H9 (cell line): ENCODE measurements around the gene GNAI2. TPM values are rescaled to one million over a fixed set of nuclear protein-coding genes. Genes with fewer than 3 reads are reported as not detected.

Experiments
- DNase-seq: peaks from one replicate; pipeline ENCODE4 v3.0.0-alpha.2; 2017
- H2AFZ ChIP-seq: one replicate; pipeline ENCODE4 v1.6.1; 2013; ENCODE audit warnings: mild to moderate bottlenecking, low read length, control low read depth, moderate library complexity
- H2AK5ac ChIP-seq: 2 replicates; pipeline ENCODE4 v1.6.1; 2013; ENCODE audit warnings: low read length, control low read depth, mixed read lengths; ENCODE audit not compliant: insufficient read length
- H2BK120ac ChIP-seq: one replicate; pipeline ENCODE4 v1.6.1; 2013; ENCODE audit warnings: low read depth, mild to moderate bottlenecking, low read length, control low read depth, inconsistent platforms; ENCODE audit not compliant: poor library complexity, severe bottlenecking
- H2BK12ac ChIP-seq: 2 replicates; pipeline ENCODE4 v1.6.1; 2013; ENCODE audit warnings: low read length, control low read depth, mixed read lengths, low read depth; ENCODE audit not compliant: insufficient read length
- H2BK15ac ChIP-seq: 2 replicates; pipeline ENCODE4 v1.6.1; 2013; ENCODE audit warnings: low read depth, low read length, control low read depth
- H2BK20ac ChIP-seq: one replicate; pipeline ENCODE4 v1.6.1; 2013; ENCODE audit warnings: low read depth, mild to moderate bottlenecking, low read length, control low read depth, inconsistent platforms; ENCODE audit not compliant: poor library complexity, severe bottlenecking
- H2BK5ac ChIP-seq: 2 replicates; pipeline ENCODE4 v1.6.1; 2013; ENCODE audit warnings: low read length, control low read depth, mixed read lengths; ENCODE audit not compliant: insufficient read length
- H3K14ac ChIP-seq: 2 replicates; pipeline ENCODE4 v1.6.1; 2013; ENCODE audit warnings: low read length, control low read depth; ENCODE audit not compliant: insufficient read depth
- H3K18ac ChIP-seq: 2 replicates; pipeline ENCODE4 v1.6.1; 2013; ENCODE audit warnings: low read depth, mild to moderate bottlenecking, mixed read lengths, low read length, control low read depth; ENCODE audit not compliant: insufficient read length
- H3K23ac ChIP-seq: 2 replicates; pipeline ENCODE4 v1.6.1; 2013; ENCODE audit warnings: low read length, control low read depth, mixed read lengths, low read depth; ENCODE audit not compliant: insufficient read length
- H3K23me2 ChIP-seq: 2 replicates; pipeline ENCODE4 v1.6.1; 2013; ENCODE audit warnings: low read depth, mild to moderate bottlenecking, mixed read lengths, low read length, control low read depth; ENCODE audit not compliant: insufficient read length, poor library complexity, severe bottlenecking
- H3K27ac ChIP-seq: 2 replicates; pipeline ENCODE4 v1.5.1; 2013; ENCODE audit warnings: low read length, control low read depth, mixed read lengths, low read depth; ENCODE audit not compliant: insufficient read length
- H3K27me3 ChIP-seq: 2 replicates; pipeline ENCODE4 v1.6.1; 2013; ENCODE audit warnings: low read length, control low read depth, inconsistent platforms; ENCODE audit not compliant: insufficient read depth
- H3K4ac ChIP-seq: 2 replicates; pipeline ENCODE4 v1.6.1; 2013; ENCODE audit warnings: low read depth, mild to moderate bottlenecking, control low read depth, inconsistent platforms, low read length, moderate library complexity
- H3K4me1 ChIP-seq: 2 replicates; pipeline ENCODE4 v1.6.1; 2013; ENCODE audit warnings: low read length, control low read depth, inconsistent platforms; ENCODE audit not compliant: insufficient read depth
- H3K4me2 ChIP-seq: 2 replicates; pipeline ENCODE4 v1.6.1; 2013; ENCODE audit warnings: low read length, control low read depth, mixed read lengths; ENCODE audit not compliant: insufficient read length, insufficient read depth
- H3K56ac ChIP-seq: 2 replicates; pipeline ENCODE4 v1.6.1; 2013; ENCODE audit warnings: low read depth, mild to moderate bottlenecking, mixed read lengths, low read length, control low read depth; ENCODE audit not compliant: insufficient read length
- H3K79me1 ChIP-seq: 2 replicates; pipeline ENCODE4 v1.6.1; 2013; ENCODE audit warnings: low read depth, mild to moderate bottlenecking, moderate library complexity, low read length, control low read depth, inconsistent platforms; ENCODE audit not compliant: insufficient read depth, poor library complexity, severe bottlenecking
- H3K79me2 ChIP-seq: 2 replicates; pipeline ENCODE4 v1.6.1; 2013; ENCODE audit warnings: low read length, control low read depth, inconsistent platforms; ENCODE audit not compliant: insufficient read depth
- H3K9ac ChIP-seq: 2 replicates; pipeline ENCODE4 v1.6.1; 2013; ENCODE audit warnings: low read length, control low read depth, mixed read lengths; ENCODE audit not compliant: insufficient read length; ENCODE audit errors: extremely low read depth
- H3K9me3 ChIP-seq: one replicate; pipeline ENCODE4 v1.6.1; 2013; ENCODE audit warnings: low read depth, low read length, inconsistent platforms; ENCODE audit not compliant: control insufficient read depth
- H3T11ph ChIP-seq: one replicate; pipeline ENCODE4 v1.6.1; 2013; ENCODE audit warnings: mild to moderate bottlenecking, low read length, control low read depth, inconsistent platforms
- H4K20me1 ChIP-seq: one replicate; pipeline ENCODE4 v1.6.1; 2013; ENCODE audit not compliant: control insufficient read depth, insufficient read length, insufficient read depth
- H4K5ac ChIP-seq: 2 replicates; pipeline ENCODE4 v1.6.1; 2013; ENCODE audit warnings: low read depth, mild to moderate bottlenecking, mixed read lengths, low read length, control low read depth; ENCODE audit not compliant: insufficient read length
- H4K8ac ChIP-seq: replicated peaks from 2 replicates; pipeline ENCODE4 v1.6.1; 2013; ENCODE audit warnings: low read length, control low read depth, mixed read lengths, low read depth; ENCODE audit not compliant: insufficient read length
- H4K91ac ChIP-seq: 2 replicates; pipeline ENCODE4 v1.6.1; 2013; ENCODE audit warnings: low read depth, mild to moderate bottlenecking, moderate library complexity, mixed read lengths, low read length, control low read depth; ENCODE audit not compliant: insufficient read length
- H3K27ac Mint-ChIP-seq, 3 experiments: 2 replicates in 2 of 3; 3 replicates in 1 of 3; pipeline ENCODE4 v1.8.0; 2020 to 2021; ENCODE audit warnings: mixed read lengths in 3 of 3, mild to moderate bottlenecking in 1 of 3, moderate library complexity in 1 of 3
- H3K27me3 Mint-ChIP-seq: 2 replicates; pipeline ENCODE4 v1.8.0; 2021; ENCODE audit warnings: low read depth, mild to moderate bottlenecking, moderate library complexity, mixed read lengths
- H3K36me3 Mint-ChIP-seq, 3 experiments: 2 replicates in 2 of 3; 3 replicates in 1 of 3; pipeline ENCODE4 v1.8.0; 2020 to 2021; ENCODE audit warnings: low read depth in 3 of 3, mixed read lengths in 3 of 3; ENCODE audit not compliant: insufficient read depth in 1 of 3
- H3K4me1 Mint-ChIP-seq, 2 experiments: 2 replicates each; pipeline ENCODE4 v1.8.0; 2020; ENCODE audit warnings: mixed read lengths in 2 of 2
- H3K4me3 Mint-ChIP-seq, 2 experiments: 2 replicates in 1 of 2; 3 replicates in 1 of 2; pipeline ENCODE4 v1.8.0; 2020 to 2021; ENCODE audit warnings: mild to moderate bottlenecking in 2 of 2, mixed read lengths in 2 of 2, moderate library complexity in 1 of 2
- H3K9me3 Mint-ChIP-seq, 2 experiments: 2 replicates in 1 of 2; 3 replicates in 1 of 2; pipeline ENCODE4 v1.8.0; 2020; ENCODE audit warnings: mild to moderate bottlenecking in 2 of 2, mixed read lengths in 2 of 2, moderate library complexity in 1 of 2
- CTCF ChIP-seq: fragments of 200-600 bp; sonication (generic); conservative IDR thresholded peaks from 3 replicates; pipeline ENCODE4 v1.8.0; 2021; ENCODE audit warnings: antibody characterized with exemption, mild to moderate bottlenecking
- WGBS: extraction: QIAGEN DNeasy Blood & Tissue Kit; methylation state at CpG from one replicate; pipeline ENCODE4 v1.1.7; 2013; ENCODE audit warnings: missing lambda C conversion rate, low lambda C conversion rate, mixed read lengths; ENCODE audit not compliant: insufficient read length; ENCODE audit errors: extremely low coverage; 5-methylcytosine and 5-hydroxymethylcytosine counted together
- total RNA-seq: library from RNA; stranded (reverse); gene quantifications from 2 replicates; pipeline ENCODE4 v1.2.1, GENCODE V29; 2021

Gene GNAI2
- total RNA-seq, 1 experiment from 2014 or later = 218 TPM

GRCh38 chr3:50251220-50251619 lies 15.2 kb downstream of the GNAI2 start:
- Histone ChIP-seq H3K23ac (no peak overlapping the region), H3K4me1 (no peaks in the 10 kb centered on the region), H2BK15ac (no peak overlapping the region), H2BK120ac (no peak overlapping the region), H3K9ac (no peak overlapping the region), H3K79me2 (peaks cover 13% of the 10 kb centered on the region; the same call in 1 of the 2 replicates), H4K91ac (no peak overlapping the region), H3K14ac (no peak overlapping the region; the same call in 1 of the 2 replicates), H3K56ac (no peak overlapping the region), H2BK12ac (no peak overlapping the region), H2BK20ac (no peak overlapping the region), H2BK5ac (no peak overlapping the region), H4K8ac (no peak overlapping the region), H3K9me3 (no peaks in the 10 kb centered on the region), H3K23me2 (no peaks in the 10 kb centered on the region), H2AFZ (no peak overlapping the region), H4K20me1 (peaks cover 5% of the 10 kb centered on the region), H2AK5ac (no peak overlapping the region), H3K79me1 (peaks cover 11% of the 10 kb centered on the region), H3K4ac (no peak overlapping the region), H3K18ac (no peak overlapping the region), H3K27ac (no peak overlapping the region), H3T11ph (no peak overlapping the region), H3K4me2 (no peak overlapping the region), H3K27me3 (no peaks in the 10 kb centered on the region), H4K5ac (no peak overlapping the region)
- Mint-ChIP-seq H3K27ac (no peak overlapping the region; a peak in 1 of 7 replicates), H3K4me3 (no peak overlapping the region; a peak in 1 of 5 replicates), H3K4me1 (peaks cover 18 to 19% of the 10 kb centered on the region in 2 experiments), H3K9me3 (no peaks in the 10 kb centered on the region), H3K36me3 (peaks cover 7 to 38% (median 38%) of the 10 kb centered on the region in 3 experiments), H3K27me3 (no peaks in the 10 kb centered on the region)
- no peak for TF ChIP-seq CTCF
- no peak for DNase-seq
- no CpG with 5 or more reads among the region's 8 CpGs for WGBS
